T47D (cell line): ENCODE measurements around the gene ATP11A.
A peak's percentile ranks its signal among the peaks of the same experiment; 100 is the strongest.

Experiments used
- DNase-seq, 2 experiments: peaks; one replicate each; pipeline versions ENCODE4 v3.0.0 to v3.0.0-alpha.2; 2011 to 2012; ENCODE audit warnings: low read depth in 1 of 2, low spot score in 1 of 2
- JUND ChIP-seq: IDR thresholded peaks from 2 replicates; pipeline ENCODE4 v1.6.1; 2012; ENCODE audit warnings: low read depth
- in situ Hi-C: cut with HindIII; loops from 2 replicates; pipeline ENCODE4 v1.10.0; 2016; ENCODE audit warnings: low sequenced_read_pairs, low pct_unique_long_range_greater_than_20kb

ATP11A gene

DNA sequence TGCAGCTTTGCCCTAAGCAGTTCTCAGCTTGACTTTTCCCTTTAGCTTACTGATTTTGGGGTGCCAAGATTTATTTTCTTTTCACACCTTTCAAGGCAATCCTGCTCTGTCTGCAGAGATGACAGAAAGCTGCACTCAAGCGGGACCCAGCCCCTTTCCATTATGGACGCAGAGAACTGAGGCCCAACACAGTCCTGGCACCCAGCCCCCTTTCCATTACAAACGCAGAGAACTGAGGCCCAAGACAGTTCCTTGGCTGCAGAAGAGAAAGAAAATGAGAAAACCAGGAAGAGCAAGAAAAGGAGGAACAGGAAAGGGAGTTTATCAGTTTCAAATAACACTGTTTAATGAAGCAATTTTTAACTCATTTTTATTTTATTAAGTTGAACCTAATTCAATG is 36.8 kb upstream of the ATP11A start:
- no peak for TF ChIP-seq JUND
- DNase-seq: no peak
- in situ Hi-C loops: no loop called here

DNA sequence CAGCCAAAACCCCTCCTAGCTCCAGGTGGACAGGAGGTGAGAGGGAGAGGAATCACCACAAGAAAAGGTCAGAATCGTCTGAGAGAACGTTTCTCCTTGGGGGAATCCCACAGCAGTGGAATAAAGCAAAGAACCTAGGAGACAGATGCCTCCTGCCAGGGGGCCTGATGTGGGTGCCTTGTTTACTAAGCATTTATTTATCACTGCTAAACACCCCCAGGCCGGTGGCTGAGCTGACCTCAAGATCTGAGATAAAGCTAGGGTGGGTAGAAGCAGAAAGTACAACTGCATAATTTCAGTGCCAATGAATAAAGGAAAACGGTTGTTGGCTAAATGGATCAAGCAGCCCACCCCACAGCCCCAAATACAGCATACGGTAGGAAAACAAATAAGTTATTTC is 33.9 kb upstream of the ATP11A start:
- DNase-seq: no peak
- TF ChIP-seq JUND: no peak
- in situ Hi-C loops: no loop called here

DNA sequence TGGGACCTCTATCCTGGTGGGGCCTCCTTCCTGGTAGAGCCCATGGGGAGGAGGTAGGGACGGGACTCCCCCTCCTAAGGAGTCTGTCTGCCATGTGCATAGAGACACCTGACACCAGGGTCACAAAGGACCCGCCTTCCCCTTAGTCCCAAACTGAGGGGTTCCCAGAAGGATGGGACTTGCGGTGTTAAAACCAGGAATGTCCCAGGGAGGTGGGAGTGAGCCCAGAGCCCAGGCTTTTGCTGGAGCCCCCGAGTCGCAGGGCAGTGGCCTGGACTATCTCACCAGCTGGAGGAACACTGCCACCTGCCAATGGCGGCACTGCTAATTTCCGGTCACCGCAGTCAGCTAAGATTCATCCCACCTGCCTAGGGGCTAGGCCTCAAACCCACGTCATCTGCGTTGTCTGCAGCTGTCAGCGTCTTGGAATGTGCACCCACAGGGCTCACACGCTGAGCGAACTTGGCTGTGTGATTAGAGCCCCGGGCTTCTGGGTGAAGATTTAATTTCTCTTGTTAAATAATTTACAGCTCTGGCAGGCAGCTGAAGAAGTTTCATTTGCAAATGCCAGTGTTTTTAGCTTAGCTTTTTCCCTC is 31.9 kb upstream of the ATP11A start:
- no peak for TF ChIP-seq JUND
- in situ Hi-C loops: no loop called here
- DNase-seq: peak in 1 of 2 experiments; percentile 12

DNA sequence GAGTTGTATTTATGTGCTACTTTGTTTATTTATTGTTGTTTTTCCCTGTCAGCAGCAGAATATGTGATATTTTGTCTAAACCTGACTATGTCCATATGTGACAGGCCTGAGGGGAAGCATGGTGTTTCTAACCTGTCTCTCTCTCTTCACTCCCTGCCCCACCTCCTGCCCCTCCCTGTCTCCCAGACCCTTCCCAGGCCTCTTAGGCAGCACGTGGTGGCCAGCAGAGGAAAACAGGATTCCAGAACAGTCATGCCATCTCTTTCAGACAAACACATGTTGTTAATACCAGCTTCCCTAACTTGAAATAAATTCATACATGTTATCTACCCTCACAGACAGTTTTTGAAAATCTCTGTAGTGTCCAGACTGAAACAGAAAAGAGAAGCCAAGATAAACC is 31.0 kb upstream of the ATP11A start:
- in situ Hi-C loops: no loop called here
- no peak for TF ChIP-seq JUND
- DNase-seq: no peak

DNA sequence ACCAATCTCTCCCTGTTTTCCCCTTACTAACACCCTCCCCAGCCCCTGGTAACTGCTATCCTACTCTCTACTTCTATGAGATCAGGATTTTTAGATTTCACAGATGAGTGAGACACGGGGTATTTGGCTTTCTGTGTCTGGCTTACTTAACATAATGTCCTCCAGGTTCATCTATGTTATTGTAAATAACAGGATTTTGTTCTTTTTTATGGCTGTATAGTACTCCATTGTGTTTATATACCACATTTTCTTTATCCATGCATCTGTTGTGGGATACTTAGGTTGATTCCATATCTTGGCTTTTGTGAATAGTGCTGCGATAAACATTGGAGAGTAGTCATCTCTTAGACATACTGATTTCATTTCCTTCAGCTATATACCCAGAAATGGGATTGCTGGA is 28.5 kb upstream of the ATP11A start:
- no peak for DNase-seq
- in situ Hi-C loops: no loop called here
- no peak for TF ChIP-seq JUND

DNA sequence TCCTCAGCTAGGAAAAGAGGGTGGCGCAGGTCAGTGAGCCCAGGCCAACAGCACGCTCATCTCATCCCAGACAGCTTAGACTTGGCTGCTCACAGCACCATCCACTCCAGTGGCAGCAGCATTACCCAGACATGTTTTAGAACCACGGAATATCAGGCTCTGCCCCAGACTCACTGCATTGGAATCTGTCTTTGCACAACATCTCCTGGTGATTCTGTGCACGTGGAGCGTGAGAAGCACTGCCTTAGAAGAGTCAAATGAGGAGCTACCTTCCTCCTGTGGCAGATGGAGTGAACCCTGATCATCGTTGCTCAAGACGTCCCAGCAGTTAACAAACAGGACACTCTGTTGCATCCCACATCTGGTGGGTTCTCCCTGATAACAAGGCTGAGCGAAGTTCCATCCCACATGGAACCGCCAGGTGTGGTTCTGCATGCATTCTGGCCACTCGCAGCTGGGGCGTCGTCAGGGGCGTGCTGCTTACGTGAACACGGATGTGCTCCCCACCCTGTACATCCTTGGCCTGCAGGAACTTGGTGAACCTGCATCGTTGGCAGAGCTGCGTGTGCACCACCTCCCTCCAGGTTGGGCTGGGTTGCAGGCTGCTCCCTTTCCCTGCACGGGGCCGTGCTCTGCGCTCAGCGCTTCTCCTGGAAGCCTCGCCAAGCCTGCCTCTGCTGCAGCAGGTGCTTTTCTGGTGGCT is 25.2 kb upstream of the ATP11A start:
- DNase-seq: no peak
- TF ChIP-seq JUND: no peak
- in situ Hi-C loops: no loop called here

DNA sequence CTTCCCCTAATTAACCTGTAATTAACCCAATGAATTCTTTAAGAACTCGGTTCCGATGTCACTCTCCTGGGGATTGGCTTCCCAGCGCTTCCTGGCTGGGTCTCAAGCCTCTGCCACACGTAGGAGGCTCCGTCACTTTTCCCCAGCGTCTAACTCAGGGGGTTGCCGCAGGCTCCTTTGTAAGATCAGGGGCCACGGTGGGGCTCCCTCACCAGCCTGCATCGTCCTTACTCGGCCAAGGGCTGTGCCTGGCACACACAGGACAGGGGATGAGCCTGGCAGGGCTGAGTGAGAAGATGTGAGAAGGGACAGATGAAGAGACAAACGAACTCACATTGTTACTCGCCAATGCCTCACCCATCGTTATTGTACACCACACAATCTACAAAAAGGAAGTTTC is 20.9 kb upstream of the ATP11A start:
- TF ChIP-seq JUND: no peak
- in situ Hi-C loops: no loop called here
- no peak for DNase-seq

DNA sequence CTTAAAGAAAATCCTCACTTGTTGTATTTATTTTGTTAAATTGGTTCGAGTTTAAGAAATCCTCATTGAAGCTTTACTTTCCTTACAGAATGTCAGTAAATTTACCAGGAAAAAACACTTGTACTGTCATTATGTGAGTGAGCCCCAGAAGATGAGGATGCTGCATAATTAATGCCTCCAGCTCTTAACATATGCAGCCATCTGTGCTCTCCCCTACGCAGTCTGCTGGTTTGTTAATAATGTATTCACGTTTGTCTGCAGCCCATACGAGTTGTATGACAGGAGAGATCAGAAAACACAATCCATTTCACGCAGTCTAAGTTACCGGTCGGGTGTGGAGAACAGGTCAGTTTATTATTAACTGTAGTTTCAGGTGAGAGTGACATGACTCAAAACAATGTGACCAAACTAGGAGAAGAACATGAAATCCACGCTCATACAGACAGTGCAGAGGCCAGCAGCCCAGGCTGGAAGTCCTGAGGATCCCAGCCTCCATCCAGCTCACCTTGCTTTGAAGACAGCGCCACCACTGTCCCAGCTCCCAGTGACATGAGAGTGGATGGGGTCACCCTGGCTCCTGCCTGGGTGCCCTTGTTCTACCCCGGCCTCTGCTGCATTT is 19.8 kb upstream of the ATP11A start:
- in situ Hi-C loops: no loop called here
- DNase-seq: no peak
- no peak for TF ChIP-seq JUND

DNA sequence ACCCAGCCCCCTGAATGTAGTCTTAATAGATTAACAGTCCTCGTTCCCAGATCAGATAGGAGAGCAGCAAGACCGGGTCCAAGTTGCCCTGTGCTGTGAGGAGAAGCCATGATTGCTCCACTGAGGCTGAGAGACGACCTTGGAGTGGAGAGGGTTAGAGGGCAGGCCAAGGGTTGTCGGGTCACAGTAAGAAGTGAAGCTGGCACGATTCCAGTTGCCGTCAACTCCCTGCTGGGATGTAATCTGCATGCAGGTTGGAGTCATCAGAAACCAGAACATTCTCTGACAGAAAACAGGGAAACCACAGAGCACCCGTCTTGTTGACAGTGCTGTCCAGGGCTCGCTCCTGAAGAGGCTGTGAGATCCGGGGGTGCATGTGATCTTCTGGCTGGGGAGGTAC is 19.0 kb upstream of the ATP11A start:
- no peak for DNase-seq
- TF ChIP-seq JUND: no peak
- in situ Hi-C loops: no loop called here

DNA sequence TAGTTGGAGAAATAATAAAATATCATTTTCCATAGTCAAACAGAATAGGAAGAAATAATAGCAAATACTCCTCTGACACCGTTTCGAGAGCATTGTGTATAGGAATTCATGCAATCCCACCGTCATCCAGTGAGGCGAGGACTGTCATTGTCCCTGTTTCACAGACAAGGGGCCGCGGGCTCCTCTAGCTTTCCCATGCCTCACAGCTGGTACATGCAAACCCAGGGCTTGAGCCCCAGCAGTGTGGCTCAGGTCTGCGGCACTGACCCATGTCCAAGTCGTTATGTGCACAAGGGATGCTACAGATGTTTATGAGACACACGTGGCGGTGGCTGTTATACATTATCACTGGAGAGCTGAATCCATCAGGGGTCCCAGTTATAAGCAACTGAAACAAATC is 18.5 kb upstream of the ATP11A start:
- in situ Hi-C loops: no loop called here
- no peak for DNase-seq
- TF ChIP-seq JUND: no peak

DNA sequence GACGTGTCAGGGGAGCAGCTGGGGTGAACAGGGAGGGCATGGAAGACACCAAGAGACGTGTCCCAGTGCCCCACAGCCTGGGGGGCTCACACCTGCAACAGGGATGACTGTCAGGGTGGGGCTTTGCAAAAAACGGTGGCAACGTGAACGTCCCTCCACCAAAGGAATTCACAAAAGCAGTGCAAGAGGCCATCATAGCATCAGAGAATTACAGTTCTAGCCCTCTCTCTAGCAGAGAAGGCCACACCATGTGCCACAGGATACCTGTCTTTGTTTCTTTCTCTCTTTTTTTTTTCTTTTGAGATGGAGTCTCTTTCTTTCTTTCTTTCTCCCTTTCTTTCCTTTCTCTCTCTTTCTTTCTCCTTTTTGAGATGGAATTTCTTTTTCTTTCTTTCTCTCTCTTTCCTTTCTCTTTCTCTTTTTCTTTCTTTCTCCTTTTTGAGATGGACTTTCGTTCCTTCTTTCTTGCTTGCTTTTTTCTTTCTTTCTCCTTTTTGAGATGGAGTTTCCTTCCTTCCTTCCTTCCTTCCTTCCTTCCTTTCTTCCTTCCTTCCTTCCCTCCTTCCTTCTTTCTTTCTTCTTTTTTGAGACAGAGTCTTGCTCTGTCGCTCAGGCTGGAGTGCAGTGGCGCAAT is 17.1 kb upstream of the ATP11A start:
- DNase-seq: no peak
- TF ChIP-seq JUND: no peak

DNA sequence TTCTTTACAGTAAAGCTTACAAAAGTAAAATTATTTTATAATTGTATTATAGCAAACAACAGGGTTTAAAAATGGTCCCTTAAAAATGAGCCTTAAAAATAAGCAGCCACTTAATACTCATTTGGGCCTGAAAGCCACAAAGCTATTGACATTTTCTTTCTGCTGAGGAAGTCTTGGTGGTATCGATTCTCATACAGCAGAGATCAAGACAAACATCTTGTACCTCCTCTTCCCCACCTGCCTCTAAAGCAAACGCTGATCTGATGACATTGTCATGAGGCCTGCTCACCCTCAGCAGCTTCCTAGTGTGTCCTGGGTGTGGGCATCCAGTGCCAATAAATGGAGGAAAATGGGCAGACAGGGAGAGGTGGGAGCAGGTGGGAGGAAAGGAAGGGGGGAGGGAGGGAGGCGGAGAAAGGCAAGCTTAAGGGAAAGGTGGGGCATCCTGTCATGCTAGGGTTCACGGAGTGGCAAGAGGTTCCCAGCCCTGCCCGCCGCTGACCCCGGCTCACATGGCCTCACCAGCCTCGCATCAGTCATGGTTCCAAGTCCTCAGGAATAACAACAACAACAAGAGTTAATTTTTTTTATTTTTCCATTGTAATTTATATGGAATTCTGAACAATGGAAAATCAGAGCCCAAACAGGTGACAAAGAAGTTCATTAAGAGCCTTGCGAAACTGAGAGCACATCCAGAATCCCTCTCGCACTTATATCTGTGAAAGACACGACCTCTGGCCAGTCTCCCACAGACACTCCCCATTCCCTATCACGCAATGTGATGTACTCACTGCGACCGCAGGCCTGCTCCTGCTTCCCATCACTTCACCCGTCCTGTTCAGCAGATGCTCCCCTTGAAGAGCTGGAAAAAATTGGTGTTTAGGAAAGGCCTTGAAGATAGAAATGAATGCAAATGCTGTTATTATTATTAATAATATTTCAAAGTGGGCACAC is 15.1 kb upstream of the ATP11A start:
- DNase-seq: no peak
- TF ChIP-seq JUND: no peak
- in situ Hi-C loops: no loop called here

More for the DNA sequence above, 17.1 kb upstream of the ATP11A start:
- in situ Hi-C loops: no loop called here
